Epithelial cell of alveolus of lung (primary cell): ENCODE results near the gene HAO2. TPM values are rescaled to one million over a fixed set of nuclear protein-coding genes. Genes with fewer than 3 reads are reported as not detected.

ENCODE experiments used
- total RNA-seq: library from RNA; depleted of rRNA; stranded (reverse); fragments of >200 nt; gene quantifications from 2 replicates; pipeline ENCODE4 v1.2.1, GENCODE V29; 2015

HAO2 gene
- total RNA-seq: not detected in 2 replicates

DNA sequence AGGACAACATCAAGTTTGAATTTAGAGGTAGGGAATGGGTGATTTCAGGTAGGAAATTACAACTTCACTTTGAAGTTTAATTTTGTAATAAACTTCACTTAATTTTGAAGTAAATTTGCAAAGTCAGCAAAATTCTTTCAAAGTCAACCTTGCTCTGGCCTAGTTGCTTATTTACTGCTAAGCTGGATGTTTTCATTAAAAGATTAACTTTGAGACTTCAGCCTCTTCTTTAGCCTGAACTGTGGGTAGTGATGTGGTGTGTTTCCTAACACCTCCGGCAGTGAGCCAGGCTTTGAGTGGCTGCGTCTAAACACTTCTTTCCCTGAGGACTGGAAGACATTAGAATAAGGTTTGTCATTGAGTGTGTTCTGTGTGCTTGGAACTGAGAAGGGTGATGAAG is at the start of gene HAO2:
TSS of gene HAO2 (plus strand) at position 232 of the 400 bp plus-strand sequence. CDS start 12,301 bp downstream, outside the sequence.

DNA sequence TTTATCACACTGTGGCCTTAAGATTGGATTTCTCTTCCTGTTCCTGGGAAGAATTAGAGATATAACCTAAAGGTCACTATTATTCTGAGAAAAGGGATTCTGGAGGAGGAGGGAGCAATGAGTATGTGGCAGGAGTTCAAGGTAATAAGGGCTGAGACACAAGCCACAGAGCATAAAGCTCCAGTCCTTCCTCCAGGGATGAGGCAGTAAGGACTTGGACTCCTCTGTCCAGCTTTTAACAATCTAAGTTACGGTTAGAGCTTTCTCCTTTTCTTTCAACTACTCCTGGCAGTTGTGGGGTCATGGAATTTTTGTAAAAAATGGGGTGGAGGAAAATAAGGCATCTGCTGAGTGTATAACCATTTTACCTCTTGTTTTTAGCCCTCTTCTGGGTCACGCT is 46.4 kb downstream of the HAO2 start, which contains the start of gene HSD3B2:
TSS of gene HSD3B2 (plus strand) at position 201 of the 400 bp plus-strand sequence. CDS start 270 bp downstream, outside the sequence.

Other genes starting within 250 kb of the HAO2 start
- 10.1 and 10.3 TPM in 2 replicates for gene WARS2, start 228.1 kb upstream of the HAO2 start, total RNA-seq
- not detected in 2 replicates for gene HSD3B2, start 46.4 kb downstream of the HAO2 start, total RNA-seq
- 0.39 TPM in 1 of 2 replicates, not detected in the other for gene HSD3B1, start 138.4 kb downstream of the HAO2 start, total RNA-seq